MM.1S (cell line): ENCODE measurements around the gene RNF130.

Source experiments
- DNase-seq: peaks from one replicate; pipeline ENCODE4 v3.0.0-alpha.2; 2015
- H2AFZ ChIP-seq: fragments of 300-600 bp; sonication (generic); 2 replicates; pipeline ENCODE4 v1.6.0; 2016; ENCODE audit warnings: antibody characterized with exemption, low read length
- H3F3A ChIP-seq: fragments of 300-600 bp; sonication (generic); 2 replicates; pipeline ENCODE4 v1.6.1; 2016; ENCODE audit warnings: mild to moderate bottlenecking, antibody characterized with exemption, low read length, moderate library complexity, mixed read lengths; ENCODE audit not compliant: insufficient read depth
- H3K27ac ChIP-seq: fragments of 300-600 bp; sonication (generic); 2 replicates; pipeline ENCODE4 v1.5.1; 2016; ENCODE audit warnings: mild to moderate bottlenecking, low read length
- H3K27me3 ChIP-seq: fragments of 300-600 bp; sonication (generic); replicated peaks from 2 replicates; pipeline ENCODE4 v1.6.0; 2016; ENCODE audit warnings: low read length; ENCODE audit not compliant: insufficient read depth
- H3K36me3 ChIP-seq: fragments of 300-600 bp; sonication (generic); replicated peaks from 2 replicates; pipeline ENCODE4 v1.6.1; 2016; ENCODE audit warnings: mild to moderate bottlenecking, low read length, mixed read lengths; ENCODE audit not compliant: insufficient read depth
- H3K4me1 ChIP-seq: fragments of 300-600 bp; sonication (generic); 2 replicates; pipeline ENCODE4 v1.6.1; 2016; ENCODE audit warnings: low read length, mixed read lengths
- H3K4me2 ChIP-seq: fragments of 300-600 bp; sonication (generic); 2 replicates; pipeline ENCODE4 v1.6.0; 2016; ENCODE audit warnings: low read depth, low read length
- H3K4me3 ChIP-seq: fragments of 300-600 bp; sonication (generic); 2 replicates; pipeline ENCODE4 v1.5.1; 2016; ENCODE audit warnings: low read length, mixed read lengths
- H3K79me2 ChIP-seq: fragments of 300-600 bp; sonication (generic); 2 replicates; pipeline ENCODE4 v1.6.1; 2016; ENCODE audit warnings: mixed run types, low read length, mixed read lengths
- H3K9ac ChIP-seq: fragments of 300-600 bp; sonication (generic); 2 replicates; pipeline ENCODE4 v1.6.1; 2016; ENCODE audit warnings: low read length, mixed read lengths
- H3K9me2 ChIP-seq: fragments of 300-600 bp; sonication (generic); replicated peaks from 2 replicates; pipeline ENCODE4 v1.6.1; 2016; ENCODE audit warnings: mild to moderate bottlenecking, low read length, mixed read lengths; ENCODE audit not compliant: insufficient read depth
- H3K9me3 ChIP-seq: fragments of 300-600 bp; sonication (generic); replicated peaks from 2 replicates; pipeline ENCODE4 v1.6.1; 2016; ENCODE audit warnings: mild to moderate bottlenecking, low read length, mixed read lengths; ENCODE audit not compliant: insufficient read depth
- H4K20me1 ChIP-seq: fragments of 300-600 bp; sonication (generic); 2 replicates; pipeline ENCODE4 v1.6.1; 2016; ENCODE audit warnings: mild to moderate bottlenecking, low read length, moderate library complexity, mixed read lengths; ENCODE audit not compliant: insufficient read depth
- CTCF ChIP-seq: fragments of 300-600 bp; sonication (generic); IDR thresholded peaks from 2 replicates; pipeline ENCODE4 v1.5.1; 2016; ENCODE audit warnings: antibody characterized with exemption, low read length, mixed read lengths
- EZH2 ChIP-seq: fragments of 300-600 bp; sonication (generic); optimal IDR thresholded peaks from 2 replicates; pipeline ENCODE3; 2017; ENCODE audit warnings: low read depth, mild to moderate bottlenecking, antibody characterized with exemption, low read length, mixed read lengths
- EZH2phosphoT487 ChIP-seq: fragments of 300-600 bp; sonication (generic); IDR thresholded peaks from 2 replicates; pipeline ENCODE4 v1.6.1; 2018; ENCODE audit warnings: antibody characterized with exemption, low read length

The RNF130 gene

GRCh38 chr5:180104168-180104530 lies 32.6 kb upstream of the RNF130 start:
- H3K9me3 ChIP-seq, result no peaks in the 10 kb centered on the region
- H3K27me3 ChIP-seq, result peaks cover 63% of the 10 kb centered on the region
- H3K36me3 ChIP-seq, result no peaks in the 10 kb centered on the region
- no peaks in the 10 kb centered on the region; the same call in 1 of the 2 replicates for H3F3A ChIP-seq
- DNase-seq, result no peak
- H3K79me2 ChIP-seq, result no peaks in the 10 kb centered on the region
- TF ChIP-seq EZH2phosphoT487 (no peak), EZH2 (no peak), CTCF (no peak)
- no peaks in the 10 kb centered on the region for H3K4me1 ChIP-seq
- H3K4me3 ChIP-seq, result no peak overlapping the region
- H2AFZ ChIP-seq, result no peak overlapping the region
- no peak overlapping the region for H3K27ac ChIP-seq
- no peaks in the 10 kb centered on the region for H4K20me1 ChIP-seq
- no peaks in the 10 kb centered on the region for H3K9me2 ChIP-seq
- no peak overlapping the region for H3K4me2 ChIP-seq
- no peak overlapping the region for H3K9ac ChIP-seq

GRCh38 chr5:180103487-180104167 lies 32.1 kb upstream of the RNF130 start:
- Histone ChIP-seq H3K27ac (no peak overlapping the region), H3F3A (no peaks in the 10 kb centered on the region; the same call in 1 of the 2 replicates), H3K4me3 (no peak overlapping the region), H4K20me1 (no peaks in the 10 kb centered on the region), H3K9ac (no peak overlapping the region), H3K36me3 (no peaks in the 10 kb centered on the region), H3K27me3 (peaks cover 63% of the 10 kb centered on the region), H2AFZ (no peak overlapping the region), H3K9me2 (no peaks in the 10 kb centered on the region), H3K9me3 (no peaks in the 10 kb centered on the region), H3K79me2 (no peaks in the 10 kb centered on the region), H3K4me2 (no peak overlapping the region), H3K4me1 (no peaks in the 10 kb centered on the region)
- DNase-seq, result no peak
- TF ChIP-seq EZH2, result no peak
- TF ChIP-seq EZH2phosphoT487, result no peak
- no peak for TF ChIP-seq CTCF

- Histone ChIP-seq H2AFZ (no peak overlapping the region), H3K9ac (no peak overlapping the region), H3K79me2 (no peaks in the 10 kb centered on the region), H4K20me1 (no peaks in the 10 kb centered on the region), H3K9me3 (no peaks in the 10 kb centered on the region), H3K36me3 (no peaks in the 10 kb centered on the region), H3K4me3 (no peak overlapping the region), H3K4me2 (peak overlapping the region; percentile 2; the same call in 1 of the 2 replicates), H3K27ac (no peak overlapping the region), H3K9me2 (no peaks in the 10 kb centered on the region), H3K27me3 (peaks cover 59% of the 10 kb centered on the region), H3K4me1 (no peaks in the 10 kb centered on the region), H3F3A (no peaks in the 10 kb centered on the region; the same call in 1 of the 2 replicates)
- no peak for DNase-seq
- no peak for TF ChIP-seq EZH2phosphoT487
- TF ChIP-seq CTCF, result no peak
- TF ChIP-seq EZH2, result no peak
Measured at GRCh38 chr5:180102636-180103035, 31.1 kb upstream of the RNF130 start.
